Putamen (tissue), 1 donor: ENCODE results near the gene ZRANB1.

Source experiments
- DNase-seq: peaks from one replicate; pipeline ENCODE4 v3.0.0-alpha.2; 2016; ENCODE audit warnings: low spot score

ZRANB1 gene

GRCh38 chr10:124921261-124921660, 20.7 kb upstream of the ZRANB1 start:
- no peak for DNase-seq

GRCh38 chr10:124923684-124924083, 18.2 kb upstream of the ZRANB1 start:
- no peak for DNase-seq

GRCh38 chr10:124926548-124926947, 15.4 kb upstream of the ZRANB1 start:
- no peak for DNase-seq

- DNase-seq = no peak
Measured at GRCh38 chr10:124928087-124928486, 13.8 kb upstream of the ZRANB1 start.

GRCh38 chr10:124928545-124928944, 13.4 kb upstream of the ZRANB1 start:
- no peak for DNase-seq

- DNase-seq = no peak
Measured at GRCh38 chr10:124935946-124936345, 6.0 kb upstream of the ZRANB1 start.

- no peak for DNase-seq
Measured at GRCh38 chr10:124936813-124937212, 5.1 kb upstream of the ZRANB1 start.

GRCh38 chr10:124939290-124939689, 2.6 kb upstream of the ZRANB1 start:
- DNase-seq = no peak

GRCh38 chr10:124942317-124943169, 620 bp downstream of the ZRANB1 start:
- no peak for DNase-seq

GRCh38 chr10:124943301-124944092, 1.6 kb downstream of the ZRANB1 start:
- no peak for DNase-seq

- no peak for DNase-seq
Measured at GRCh38 chr10:124944982-124945381, 3.1 kb downstream of the ZRANB1 start.

GRCh38 chr10:124946945-124947344, 5.0 kb downstream of the ZRANB1 start:
- no peak for DNase-seq

GRCh38 chr10:124949543-124949942, 7.6 kb downstream of the ZRANB1 start:
- DNase-seq = no peak

- DNase-seq = no peak
Measured at GRCh38 chr10:124952123-124952522, 10.2 kb downstream of the ZRANB1 start.

GRCh38 chr10:124953421-124953820, 11.5 kb downstream of the ZRANB1 start:
- no peak for DNase-seq

- DNase-seq = no peak
Measured at GRCh38 chr10:124955243-124955642, 13.3 kb downstream of the ZRANB1 start.

- DNase-seq = no peak
Measured at GRCh38 chr10:124955868-124956267, 13.9 kb downstream of the ZRANB1 start.

- no peak for DNase-seq
Measured at GRCh38 chr10:124956764-124957163, 14.8 kb downstream of the ZRANB1 start.

- DNase-seq = no peak
Measured at GRCh38 chr10:124957404-124957947, 15.6 kb downstream of the ZRANB1 start.

- no peak for DNase-seq
Measured at GRCh38 chr10:124959564-124959963, 17.6 kb downstream of the ZRANB1 start.

GRCh38 chr10:124961248-124961570, 19.3 kb downstream of the ZRANB1 start:
- no peak for DNase-seq

- no peak for DNase-seq
Measured at GRCh38 chr10:124962421-124962820, 20.5 kb downstream of the ZRANB1 start.
